Measurements from ENCODE around the gene KDM3B.
A peak's percentile ranks its signal among the peaks of the same experiment; 100 is the strongest.

KDM3B gene

DNA sequence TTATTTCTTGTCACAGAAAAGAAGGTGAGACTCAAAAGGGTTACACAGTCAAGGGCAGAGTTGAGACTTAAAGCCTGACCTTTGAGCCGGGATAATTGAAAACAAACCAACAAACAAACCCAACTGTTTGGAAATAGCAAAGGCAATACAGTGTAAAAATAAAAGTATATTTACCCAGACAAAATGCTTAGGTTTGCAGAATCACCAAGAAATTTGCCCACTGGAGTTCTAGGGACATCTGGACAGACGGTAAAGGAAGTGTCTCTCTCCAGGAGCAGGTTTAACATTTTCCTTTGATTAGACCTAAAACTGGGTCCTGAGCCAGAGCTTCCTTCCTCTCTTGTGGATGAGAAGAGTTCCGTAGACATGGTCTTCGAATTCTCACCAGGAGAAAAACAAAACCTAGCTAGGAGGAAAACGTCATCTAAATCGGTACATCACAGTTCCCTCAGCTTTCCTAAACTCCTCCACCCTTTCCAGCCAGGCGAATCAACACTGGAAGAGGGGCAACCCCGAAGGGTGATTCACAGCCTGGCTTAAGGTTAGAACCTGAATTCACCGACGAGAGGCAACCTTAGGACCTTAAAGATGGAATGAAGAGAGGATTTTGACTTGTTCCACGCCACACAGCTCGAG is 21.6 kb upstream of the KDM3B start:
- peak overlapping the region; percentile 63 for H3K4me3 ChIP-seq (ENCODE audit: low read depth, low read length)
- TF ChIP-seq CTCF (IDR thresholded peaks at IDR 0.05; ENCODE audit: low read depth, low read length): no peak

- TF ChIP-seq CTCF (IDR thresholded peaks at IDR 0.05; ENCODE audit: low read depth, low read length): no peak
- peak within 1 kb of the TSS; percentile 63 for H3K4me3 ChIP-seq (ENCODE audit: low read depth, low read length)
Observed at GRCh38 chr5:138331449-138332368, 20.8 kb upstream of the KDM3B start, which contains the start of gene CDC25C. TSS of gene CDC25C (minus strand) at chr5:138331804. CDS start at chr5:138331180, 624 bp downstream.

DNA sequence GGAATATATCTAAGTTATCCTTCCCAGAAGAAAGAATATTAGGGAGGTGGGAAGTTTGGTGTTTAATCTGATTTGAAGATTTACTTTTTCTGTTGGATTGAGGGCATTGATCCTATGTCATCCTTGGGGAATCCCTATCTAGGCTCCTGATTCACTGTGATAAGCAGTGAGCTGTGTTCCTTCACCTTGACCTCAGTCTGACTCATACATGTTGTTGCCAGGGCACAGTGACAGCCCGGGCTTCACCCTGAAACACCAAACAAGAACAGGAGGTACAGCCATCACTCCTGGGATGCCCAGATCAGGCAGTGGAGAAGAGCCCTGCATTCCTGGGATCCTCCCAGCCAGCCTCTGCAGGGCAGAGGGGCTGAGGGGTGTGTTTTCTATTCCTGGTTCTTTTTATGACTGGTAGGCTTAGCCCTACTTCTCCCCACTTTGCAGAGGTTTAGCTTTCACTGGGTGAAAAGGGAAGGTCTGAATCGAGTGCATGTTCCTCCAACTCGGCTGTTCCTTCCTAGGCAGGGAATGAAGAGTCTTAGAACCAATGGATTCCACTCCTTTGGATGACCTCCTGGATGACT is 17.5 kb upstream of the KDM3B start:
- no peak for TF ChIP-seq CTCF (IDR thresholded peaks at IDR 0.05; ENCODE audit: low read depth, low read length)
- no peak overlapping the region for H3K4me3 ChIP-seq (ENCODE audit: low read depth, low read length)

DNA sequence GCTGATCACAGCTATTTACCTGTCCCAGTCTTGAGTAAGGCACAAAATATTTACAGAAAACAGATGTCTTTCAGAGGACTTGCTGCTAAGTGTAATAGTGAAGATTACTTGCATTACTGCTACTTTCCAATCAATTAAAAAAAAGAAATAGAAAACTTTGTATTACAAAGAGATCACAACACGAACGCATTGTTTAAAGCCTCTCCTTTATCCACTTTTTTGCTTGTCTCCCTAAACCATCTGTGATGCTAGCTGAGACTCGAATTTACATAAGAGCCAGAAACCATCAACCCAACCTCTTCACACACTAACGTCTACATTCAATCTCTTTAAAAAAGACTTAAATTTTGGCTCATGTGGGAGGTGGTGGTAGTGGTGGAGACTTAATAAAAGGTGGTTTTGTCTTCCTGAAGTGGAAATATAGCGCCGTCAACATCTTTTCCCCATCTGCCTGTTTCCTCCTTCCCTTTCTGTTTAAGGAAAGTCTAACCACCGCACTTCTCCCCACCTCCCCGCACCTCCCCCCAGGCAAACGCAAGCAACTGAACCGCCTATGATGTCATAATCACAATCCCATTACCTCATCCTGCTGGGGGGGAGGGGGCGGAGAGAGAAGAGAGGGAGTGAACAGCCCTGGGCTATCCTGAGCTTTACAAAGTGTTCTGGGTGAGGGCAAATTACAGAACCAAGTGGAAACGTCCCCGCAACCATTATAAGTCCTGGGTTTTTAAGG is 15.4 kb upstream of the KDM3B start:
- peak overlapping the region; percentile 94 for H3K4me3 ChIP-seq (ENCODE audit: low read depth, low read length)
- no peak for TF ChIP-seq CTCF (IDR thresholded peaks at IDR 0.05; ENCODE audit: low read depth, low read length)

DNA sequence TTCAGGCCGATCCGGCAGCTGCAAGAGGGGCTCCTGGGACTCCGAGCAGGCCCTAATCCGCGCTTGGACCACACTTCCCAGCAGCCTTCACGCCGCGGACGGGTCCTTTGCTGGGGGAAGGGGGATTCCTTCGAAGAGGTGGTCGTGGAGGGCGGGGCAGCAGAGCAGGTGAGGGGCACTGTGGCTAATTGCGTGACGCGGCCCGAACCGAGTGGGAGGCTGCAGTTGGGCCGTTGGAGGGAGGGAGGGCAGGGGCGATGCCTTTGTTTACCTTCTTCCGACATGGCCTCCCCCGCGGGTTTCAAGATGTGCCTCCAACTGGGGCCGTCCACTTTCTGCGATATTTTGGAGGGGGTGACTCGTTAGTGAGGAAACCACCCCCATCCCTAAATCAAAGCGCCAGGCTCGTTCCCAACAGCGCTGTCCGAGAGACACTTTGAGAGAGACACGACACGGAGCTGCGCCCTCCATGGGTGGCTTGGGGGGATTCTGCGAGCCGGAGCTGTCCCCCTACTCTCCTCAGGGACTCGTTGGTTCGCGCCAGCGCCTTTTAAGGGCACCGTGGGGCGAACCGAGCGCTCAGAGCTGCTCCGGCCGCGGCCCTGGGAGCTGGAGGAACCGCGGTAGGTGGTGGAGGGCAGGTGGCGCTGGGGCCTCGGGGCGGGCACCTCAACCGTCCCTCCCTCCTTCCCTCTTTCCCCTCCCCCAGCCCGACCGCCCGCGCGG is 14.6 kb upstream of the KDM3B start, which contains the start of gene FAM53C:
Gene FAM53C (plus strand): TSS at position 582 of the 726 bp plus-strand sequence. CDS start 3,070 bp downstream, outside the sequence.
- no peak for TF ChIP-seq CTCF (IDR thresholded peaks at IDR 0.05; ENCODE audit: low read depth, low read length)
- H3K4me3 ChIP-seq (ENCODE audit: low read depth, low read length): peak within 1 kb of the TSS; percentile 94

DNA sequence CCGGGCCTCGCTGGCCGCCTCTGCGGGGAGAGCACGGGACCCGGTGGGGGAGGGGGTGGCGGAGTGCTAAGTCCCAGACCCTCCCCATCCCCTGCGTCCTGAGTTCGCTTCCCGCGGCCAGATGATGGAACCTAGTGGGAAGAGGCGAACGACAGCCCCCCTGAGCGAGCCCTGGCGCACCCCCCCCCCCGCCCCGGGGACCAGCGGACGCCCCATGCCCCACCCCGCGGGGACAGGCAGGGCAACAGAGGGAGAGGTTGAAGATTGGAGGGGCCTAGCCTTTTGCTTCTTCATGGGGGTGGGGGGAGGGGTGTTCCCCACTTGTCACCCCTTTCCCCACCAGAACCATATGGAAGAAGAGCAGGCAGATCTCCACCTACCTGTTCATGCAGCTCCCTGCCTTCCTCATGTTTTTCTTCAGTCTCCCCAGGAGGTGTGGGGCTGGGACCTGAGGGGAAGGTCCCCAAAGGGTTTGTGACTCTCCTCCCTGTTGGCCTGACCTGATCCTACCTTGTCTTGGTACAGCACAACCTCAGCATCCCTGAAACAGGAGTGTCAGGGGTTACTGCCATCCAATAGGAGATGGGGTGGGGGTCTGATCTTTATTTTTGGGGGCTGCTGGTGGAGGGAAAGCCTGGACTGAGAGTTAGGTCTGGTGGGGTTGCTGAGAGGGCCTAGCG is 13.9 kb upstream of the KDM3B start:
- TF ChIP-seq CTCF (IDR thresholded peaks at IDR 0.05; ENCODE audit: low read depth, low read length): no peak

More for the DNA sequence above, 13.9 kb upstream of the KDM3B start:
- peak overlapping the region; percentile 94 for H3K4me3 ChIP-seq (ENCODE audit: low read depth, low read length)

Measured in WI38 (cell line).